B cell (primary cell): ENCODE data around the gene LGI2. TPM values are rescaled to one million over a fixed set of nuclear protein-coding genes. Genes with fewer than 3 reads are reported as not detected.

ENCODE experiments used
- ATAC-seq: fragments of 200-7000 bp; cut with Tn5 transposase; one replicate; pipeline ENCODE4 v1.10.0; 2021; ENCODE audit warnings: low read depth, mild to moderate bottlenecking, moderate number of reproducible peaks, moderate library complexity
- CTCF ChIA-PET: fragments of 350-600 bp; sonication (Branson Sonifier 250); formaldehyde crosslinking; loops from one replicate; lab custom pipeline; 2021; ENCODE audit warnings: antibody characterized with exemption, inconsistent platforms; lab: Charles Lee
- POLR2A ChIA-PET: fragments of 350-600 bp; sonication (Branson Sonifier 250); formaldehyde crosslinking; loops from one replicate; lab custom pipeline; 2021; ENCODE audit warnings: antibody characterized with exemption; lab: Charles Lee
- DNase-seq: peaks from one replicate; pipeline ENCODE4 v3.0.0; 2013
- H2AFZ ChIP-seq: 2 replicates; pipeline ENCODE4 v1.6.1; 2012; ENCODE audit warnings: mild to moderate bottlenecking, low read depth, low read length; ENCODE audit not compliant: insufficient read depth, poor library complexity, severe bottlenecking
- H3K27ac ChIP-seq, 2 donors: 1 replicate in 1 of 2; 2 replicates in 1 of 2; pipeline ENCODE4 v1.5.1; 2012 to 2013; ENCODE audit warnings: low read length in 2 of 2, mild to moderate bottlenecking in 2 of 2, moderate library complexity in 1 of 2
- H3K27me3 ChIP-seq, 4 experiments: fragments of 200-600 bp in 1 of 4; sonication (generic) in 1 of 4; replicated peaks in 1 of 4; 1 replicate in 2 of 4; 2 replicates in 2 of 4; pipeline versions ENCODE4 v1.6.1 to v1.7.0; 2013 to 2016; ENCODE audit warnings: low read length in 3 of 4, mild to moderate bottlenecking in 2 of 4, mixed read lengths in 1 of 4, moderate library complexity in 1 of 4; ENCODE audit not compliant: insufficient read depth in 4 of 4, control insufficient read depth in 3 of 4; ENCODE audit errors: control extremely low read depth in 1 of 4
- H3K36me3 ChIP-seq, 2 experiments: replicated peaks in 1 of 2; 1 replicate in 1 of 2; 2 replicates in 1 of 2; pipeline versions ENCODE4 v1.6.1 to v1.7.1; 2013; ENCODE audit warnings: low read length in 1 of 2; ENCODE audit not compliant: insufficient read depth in 2 of 2, control insufficient read depth in 1 of 2; ENCODE audit errors: control extremely low read depth in 1 of 2, extremely low read depth in 1 of 2
- H3K4me1 ChIP-seq, 2 donors: fragments of 200-600 bp in 1 of 2; sonication (generic) in 1 of 2; 1 replicate in 1 of 2; 2 replicates in 1 of 2; pipeline versions ENCODE4 v1.5.1 to v1.6.1; 2013 to 2017; ENCODE audit warnings: low read length in 2 of 2; ENCODE audit not compliant: control insufficient read depth in 2 of 2, insufficient read depth in 2 of 2
- H3K4me2 ChIP-seq: replicated peaks from 2 replicates; pipeline ENCODE3; 2012; ENCODE audit warnings: mild to moderate bottlenecking, low read depth, low read length; ENCODE audit not compliant: poor library complexity, severe bottlenecking
- H3K4me3 ChIP-seq, 5 experiments: fragments of 200-600 bp in 1 of 5; sonication (generic) in 1 of 5; 1 replicate in 3 of 5; 2 replicates in 2 of 5; pipeline versions ENCODE4 v1.5.1 to v1.7.0; 2011 to 2016; ENCODE audit warnings: low read length in 4 of 5, mild to moderate bottlenecking in 4 of 5, low read depth in 2 of 5, control low read depth in 1 of 5, moderate library complexity in 1 of 5; ENCODE audit not compliant: insufficient read depth in 1 of 5; ENCODE audit errors: control extremely low read depth in 1 of 5, extremely low read depth in 1 of 5
- H3K79me2 ChIP-seq: fragments of 200-600 bp; sonication (generic); one replicate; pipeline ENCODE4 v1.6.0; 2016; ENCODE audit warnings: low read length; ENCODE audit not compliant: control insufficient read depth, insufficient read depth
- H3K9ac ChIP-seq: fragments of 200-600 bp; sonication (generic); 2 replicates; pipeline ENCODE4 v1.6.1; 2017; ENCODE audit warnings: mild to moderate bottlenecking, low read length, moderate library complexity
- H3K9me3 ChIP-seq, 3 donors: one replicate each; pipeline versions ENCODE4 v1.6.1 to v1.7.1; 2013; ENCODE audit warnings: low read length in 2 of 3; ENCODE audit not compliant: control insufficient read depth in 2 of 3, insufficient read depth in 1 of 3; ENCODE audit errors: control extremely low read depth in 1 of 3
- H4K20me1 ChIP-seq: 2 replicates; pipeline ENCODE4 v1.6.0; 2012; ENCODE audit warnings: mild to moderate bottlenecking, low read length; ENCODE audit not compliant: insufficient read depth, control insufficient read depth, poor library complexity, severe bottlenecking
- H3K27ac Mint-ChIP-seq: one replicate; pipeline ENCODE4 v1.8.0; 2021; ENCODE audit warnings: mixed read lengths
- H3K27me3 Mint-ChIP-seq: one replicate; pipeline ENCODE4 v1.8.0; 2021; ENCODE audit warnings: mixed read lengths
- H3K4me1 Mint-ChIP-seq: one replicate; pipeline ENCODE4 v1.8.0; 2021; ENCODE audit warnings: mixed read lengths
- H3K4me3 Mint-ChIP-seq: one replicate; pipeline ENCODE4 v1.8.0; 2021; ENCODE audit warnings: mixed read lengths
- H3K9me3 Mint-ChIP-seq: one replicate; pipeline ENCODE4 v1.8.0; 2022; ENCODE audit warnings: mixed read lengths; ENCODE audit not compliant: insufficient read depth
- EZH2 ChIP-seq: IDR thresholded peaks from 2 replicates; pipeline ENCODE4 v1.6.1; 2012; ENCODE audit warnings: borderline replicate concordance, low read depth, mild to moderate bottlenecking, moderate library complexity, low read length; ENCODE audit not compliant: insufficient read depth, poor library complexity, severe bottlenecking
- WGBS: methylation state at CpG from one replicate; pipeline ENCODE4 v1.1.5; 2013; ENCODE audit warnings: missing lambda C conversion rate; ENCODE audit not compliant: insufficient coverage; 5-methylcytosine and 5-hydroxymethylcytosine counted together
- intact Hi-C: fragments of 100-400 bp; cut with micrococcal nuclease; formaldehyde crosslinking; loops from one replicate; pipeline ENCODE4 v1.10.0; 2022
- polyA plus RNA-seq: library from polyadenylated mRNA; depleted of rRNA; stranded (reverse); fragments of >200 nt; gene quantifications from 2 replicates; pipeline ENCODE4 v1.2.3, GENCODE V29; 2012
- total RNA-seq, 2 donors: library from RNA; stranded (reverse); fragments of 120-200 nt in 1 of 2; gene quantifications; 1 replicate in 1 of 2; 2 replicates in 1 of 2; pipeline versions ENCODE4 v1.2.3 to v1.2.4, GENCODE V29; 2013 to 2022
- TF ChIP-seq, protein P1 (sequence below): fragments of 200-600 bp; IDR thresholded peaks from one replicate; pipeline ENCODE4 v1.8.0; 2022; ENCODE audit warnings: antibody characterized with exemption, mild to moderate bottlenecking

LGI2 gene
- total and polyA plus RNA-seq, 2 donors (not counting 1 experiment from before 2014, with no cell fraction given) = not detected

DNA sequence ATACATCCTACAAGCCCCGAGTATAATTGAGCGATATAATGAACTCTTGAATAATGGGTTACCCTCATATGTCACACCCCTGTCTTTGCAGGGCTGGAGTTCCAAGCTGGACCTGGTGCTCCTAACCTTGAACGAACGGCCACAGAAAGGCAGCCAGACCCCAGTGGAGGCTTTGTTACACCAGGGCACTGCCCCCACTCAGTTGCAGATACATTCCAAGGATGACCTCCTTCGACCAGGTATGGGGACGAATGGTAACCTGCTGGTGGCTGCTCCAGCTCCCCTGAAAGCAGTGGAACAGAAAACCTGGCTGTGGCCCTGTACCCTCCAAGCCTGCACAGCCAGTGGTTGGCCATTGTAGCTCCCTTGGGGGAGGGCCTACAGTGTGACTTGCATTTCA, 61.3 kb downstream of the LGI2 start:
- WGBS = 81% methylated on average over 6 of the region's 6 CpGs
- POLR2A ChIA-PET = no interaction called here
- Histone ChIP-seq H3K27me3 (no peaks in the 10 kb centered on the region), H3K4me2 (no peak overlapping the region), H2AFZ (no peak overlapping the region), H3K9ac (no peak overlapping the region), H4K20me1 (no peaks in the 10 kb centered on the region), H3K9me3 (peaks cover 0 to 30% (median 13%) of the 10 kb centered on the region in 3 donors), H3K79me2 (no peaks in the 10 kb centered on the region), H3K4me1 (no peaks in the 10 kb centered on the region), H3K27ac (no peak overlapping the region), H3K4me3 (no peak overlapping the region), H3K36me3 (no peaks in the 10 kb centered on the region)
- ATAC-seq (no peak), DNase-seq (no peak)
- no peak overlapping the region for H3K4me3 Mint-ChIP-seq
- TF ChIP-seq EZH2 = no peak
- TF ChIP-seq, protein P1, sequence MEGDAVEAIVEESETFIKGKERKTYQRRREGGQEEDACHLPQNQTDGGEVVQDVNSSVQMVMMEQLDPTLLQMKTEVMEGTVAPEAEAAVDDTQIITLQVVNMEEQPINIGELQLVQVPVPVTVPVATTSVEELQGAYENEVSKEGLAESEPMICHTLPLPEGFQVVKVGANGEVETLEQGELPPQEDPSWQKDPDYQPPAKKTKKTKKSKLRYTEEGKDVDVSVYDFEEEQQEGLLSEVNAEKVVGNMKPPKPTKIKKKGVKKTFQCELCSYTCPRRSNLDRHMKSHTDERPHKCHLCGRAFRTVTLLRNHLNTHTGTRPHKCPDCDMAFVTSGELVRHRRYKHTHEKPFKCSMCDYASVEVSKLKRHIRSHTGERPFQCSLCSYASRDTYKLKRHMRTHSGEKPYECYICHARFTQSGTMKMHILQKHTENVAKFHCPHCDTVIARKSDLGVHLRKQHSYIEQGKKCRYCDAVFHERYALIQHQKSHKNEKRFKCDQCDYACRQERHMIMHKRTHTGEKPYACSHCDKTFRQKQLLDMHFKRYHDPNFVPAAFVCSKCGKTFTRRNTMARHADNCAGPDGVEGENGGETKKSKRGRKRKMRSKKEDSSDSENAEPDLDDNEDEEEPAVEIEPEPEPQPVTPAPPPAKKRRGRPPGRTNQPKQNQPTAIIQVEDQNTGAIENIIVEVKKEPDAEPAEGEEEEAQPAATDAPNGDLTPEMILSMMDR = no peak
- H3K27me3 Mint-ChIP-seq = peaks cover 15% of the 10 kb centered on the region
- no peaks in the 10 kb centered on the region for H3K4me1 Mint-ChIP-seq
- intact Hi-C loops = no loop called here
- H3K27ac Mint-ChIP-seq = no peak overlapping the region
- CTCF ChIA-PET = interaction anchor here (0.6 kb wide), 1 partner anchor 10 kb away, joined by 3 read pairs; no protein-coding TSS in a partner anchor
- H3K9me3 Mint-ChIP-seq = peaks cover 2% of the 10 kb centered on the region

DNA sequence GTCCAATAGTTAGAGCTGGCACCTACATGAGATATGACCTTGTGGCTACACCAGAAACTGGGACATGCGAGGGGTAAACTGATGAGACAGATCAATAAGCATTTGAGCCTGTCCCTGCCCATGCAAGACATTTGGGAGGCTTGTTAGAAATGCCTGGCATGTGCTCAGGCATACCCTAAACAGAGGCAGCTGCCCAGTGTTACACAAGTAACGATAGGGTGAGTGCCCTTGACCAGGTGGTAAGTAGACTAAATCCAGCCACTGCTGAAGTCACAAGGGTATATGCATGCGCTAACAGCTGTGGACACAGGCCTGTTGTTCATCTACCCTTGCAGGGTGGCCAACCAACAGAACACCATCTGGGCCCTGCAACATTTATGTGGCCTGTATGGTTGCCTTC, 61.8 kb downstream of the LGI2 start:
- no peaks in the 10 kb centered on the region for H3K36me3 ChIP-seq
- DNase-seq (no peak), ATAC-seq (no peak)
- H3K4me3 Mint-ChIP-seq = no peak overlapping the region
- H3K9me3 ChIP-seq = peaks cover 0 to 30% (median 13%) of the 10 kb centered on the region in 3 donors
- H3K4me1 Mint-ChIP-seq = no peaks in the 10 kb centered on the region
- intact Hi-C loops = no loop called here
- no peaks in the 10 kb centered on the region for H3K27me3 ChIP-seq
- H3K27ac Mint-ChIP-seq = no peak overlapping the region
- no peak overlapping the region for H3K4me3 ChIP-seq
- CTCF ChIA-PET = no interaction called here
- no peak for TF ChIP-seq EZH2
- TF ChIP-seq, protein P1 = no peak
- no peaks in the 10 kb centered on the region for H3K79me2 ChIP-seq
- WGBS = 95% methylated on average over 3 of the region's 3 CpGs
- no peaks in the 10 kb centered on the region for H3K4me1 ChIP-seq
- H3K27me3 Mint-ChIP-seq = peaks cover 10% of the 10 kb centered on the region
- H3K4me2 ChIP-seq = no peak overlapping the region
- peaks cover 2% of the 10 kb centered on the region for H3K9me3 Mint-ChIP-seq
- POLR2A ChIA-PET = no interaction called here
- no peak overlapping the region for H2AFZ ChIP-seq
- H3K27ac ChIP-seq = no peak overlapping the region
- no peaks in the 10 kb centered on the region for H4K20me1 ChIP-seq
- H3K9ac ChIP-seq = no peak overlapping the region
